ENCODE results near the gene SLIT3.

The SLIT3 gene

GRCh38 chr5:169029661-169030274 lies 271.2 kb downstream of the SLIT3 start:
- no peak for DNase-seq (ENCODE audit: low read depth)
- H3K4me3 ChIP-seq (ENCODE audit: low read depth, low read length): no peak overlapping the region
- TF ChIP-seq CTCF (IDR thresholded peaks at IDR 0.05; ENCODE audit: low read depth, low read length, missing control alignments): no peak

- H3K4me3 ChIP-seq (ENCODE audit: low read depth, low read length): no peak overlapping the region
- DNase-seq (ENCODE audit: low read depth): no peak
- no peak for TF ChIP-seq CTCF (IDR thresholded peaks at IDR 0.05; ENCODE audit: low read depth, low read length, missing control alignments)
These were observed 271.9 kb downstream of the SLIT3 start for GRCh38 chr5:169029037-169029436.

- no peak for TF ChIP-seq CTCF (IDR thresholded peaks at IDR 0.05; ENCODE audit: low read depth, low read length, missing control alignments)
- no peak for DNase-seq (ENCODE audit: low read depth)
These were observed 273.4 kb downstream of the SLIT3 start for GRCh38 chr5:169027501-169028061.

GRCh38 chr5:169025491-169025890 lies 275.4 kb downstream of the SLIT3 start:
- no peak overlapping the region for H3K4me3 ChIP-seq (ENCODE audit: low read depth, low read length)
- TF ChIP-seq CTCF (IDR thresholded peaks at IDR 0.05; ENCODE audit: low read depth, low read length, missing control alignments): no peak
- no peak for DNase-seq (ENCODE audit: low read depth)

More at GRCh38 chr5:169027501-169028061, 273.4 kb downstream of the SLIT3 start:
- no peak overlapping the region for H3K4me3 ChIP-seq (ENCODE audit: low read depth, low read length)

GRCh38 chr5:169024421-169024820 lies 276.5 kb downstream of the SLIT3 start:
- DNase-seq (ENCODE audit: low read depth): no peak
- TF ChIP-seq CTCF (IDR thresholded peaks at IDR 0.05; ENCODE audit: low read depth, low read length, missing control alignments): no peak
- H3K4me3 ChIP-seq (ENCODE audit: low read depth, low read length): no peak overlapping the region

- DNase-seq (ENCODE audit: low read depth): no peak
- TF ChIP-seq CTCF (IDR thresholded peaks at IDR 0.05; ENCODE audit: low read depth, low read length, missing control alignments): no peak
- no peak overlapping the region for H3K4me3 ChIP-seq (ENCODE audit: low read depth, low read length)
These were observed 278.2 kb downstream of the SLIT3 start for GRCh38 chr5:169022718-169023117.

- no peak for TF ChIP-seq CTCF (IDR thresholded peaks at IDR 0.05; ENCODE audit: low read depth, low read length, missing control alignments)
- no peak for DNase-seq (ENCODE audit: low read depth)
- no peak overlapping the region for H3K4me3 ChIP-seq (ENCODE audit: low read depth, low read length)
These were observed 280.8 kb downstream of the SLIT3 start for GRCh38 chr5:169020102-169020501.
